GM18498 (cell line): ENCODE data around the gene ABCG5.
A peak's percentile ranks its signal among the peaks of the same experiment; 100 is the strongest.

ENCODE experiments used
- ATAC-seq: cut with Tn5 transposase; IDR thresholded peaks from one replicate; pipeline ENCODE4 v1.9.1; 2021; ENCODE audit warnings: mild to moderate bottlenecking, moderate library complexity; ENCODE audit not compliant: unreplicated experiment

Gene ABCG5

GRCh38 chr2:43838560-43839267, at the start of gene ABCG5, which contains the start of gene ABCG8:
TSS of gene ABCG5 (minus strand) at chr2:43838839. CDS start at chr2:43838679, 160 bp downstream.
TSS of gene ABCG8 (plus strand) at chr2:43838971. CDS start at chr2:43839054, 83 bp downstream.
- no peak for ATAC-seq

DNA sequence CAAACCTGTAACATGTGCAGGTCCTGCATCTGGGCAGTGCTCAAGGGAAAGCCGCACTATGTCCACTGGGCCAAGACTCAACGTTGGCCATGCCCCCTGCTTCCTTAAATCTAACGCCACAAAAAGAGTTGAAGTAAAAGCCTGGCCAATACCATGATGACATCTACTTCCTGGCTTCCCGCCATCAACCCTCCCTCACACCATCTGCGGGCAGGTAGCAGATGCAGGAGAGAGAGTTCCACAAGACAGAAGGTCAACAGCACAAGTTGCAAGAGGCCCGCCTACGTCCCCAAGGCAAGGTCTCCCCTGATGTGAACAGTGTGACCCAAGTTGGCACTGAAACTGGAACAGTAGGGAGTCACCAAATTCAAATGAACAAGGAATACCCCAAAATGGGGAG, 48.5 kb upstream of the ABCG5 start:
- no peak for ATAC-seq

DNA sequence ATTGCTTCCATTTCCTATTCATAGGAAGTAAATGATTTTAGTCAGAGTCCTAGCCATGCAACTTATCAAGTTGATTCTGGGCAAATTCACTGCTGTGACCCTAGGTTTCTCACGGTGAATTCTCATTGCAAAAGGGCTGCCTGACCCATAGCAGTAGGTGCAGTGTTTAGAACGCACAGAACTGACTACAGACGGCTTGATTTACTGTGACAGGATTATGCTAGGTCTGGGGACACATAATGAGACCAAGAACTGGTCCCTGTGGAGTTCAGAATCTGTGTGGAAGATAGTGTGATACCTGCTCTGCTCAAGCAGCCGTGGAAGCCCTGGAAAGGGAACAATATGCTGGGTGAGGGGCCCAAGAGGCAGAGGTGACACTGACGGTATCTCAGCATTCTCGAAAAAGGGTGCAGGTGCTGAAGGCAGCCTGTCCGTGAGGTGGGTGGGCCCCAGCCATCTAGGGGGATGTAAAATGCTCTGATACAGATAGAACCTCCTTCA, 46.5 kb upstream of the ABCG5 start:
- ATAC-seq, result no peak

DNA sequence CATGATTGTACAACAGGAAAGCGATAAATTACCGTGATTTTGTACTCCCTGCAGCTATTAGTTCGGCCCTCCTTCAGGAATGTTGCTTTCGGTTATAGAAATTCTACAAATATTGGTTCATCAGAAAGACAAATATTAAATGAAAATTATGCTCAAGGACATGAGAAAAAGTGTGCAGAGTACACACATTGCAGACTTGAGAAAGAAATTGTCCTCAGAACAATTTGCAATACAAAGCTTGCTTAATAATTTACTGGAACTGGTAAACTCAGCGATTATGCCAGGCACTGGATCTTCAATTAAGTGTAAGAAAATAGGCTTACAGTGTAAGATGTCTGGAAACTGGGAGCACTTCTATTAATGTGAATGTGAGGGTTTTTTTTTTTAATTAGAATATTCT, 46.0 kb upstream of the ABCG5 start:
- ATAC-seq, result no peak

GRCh38 chr2:43882312-43882711, 43.7 kb upstream of the ABCG5 start:
- no peak for ATAC-seq

DNA sequence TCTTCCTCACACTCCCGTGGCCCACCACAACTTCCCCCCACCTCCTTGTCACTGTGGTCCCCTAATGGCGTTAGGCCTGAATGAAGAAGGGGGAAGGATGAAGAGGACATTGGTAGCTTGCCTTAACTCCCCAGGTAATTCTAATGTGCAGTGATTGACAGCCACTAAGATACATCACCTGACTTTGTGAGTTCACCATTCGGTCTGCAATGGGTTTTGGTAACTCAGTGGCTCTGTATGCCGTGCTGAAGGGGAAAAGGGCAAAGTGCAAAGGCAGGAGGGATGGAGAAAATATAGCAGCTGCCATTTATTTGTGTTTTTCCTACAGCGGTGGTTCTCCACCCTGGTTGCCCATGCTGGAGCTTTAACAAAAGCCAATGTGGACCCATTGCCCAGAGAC, 42.3 kb upstream of the ABCG5 start:
- ATAC-seq, result no peak

GRCh38 chr2:43880471-43880870, 41.8 kb upstream of the ABCG5 start:
- no peak for ATAC-seq

- no peak for ATAC-seq
These were observed 40.6 kb upstream of the ABCG5 start for GRCh38 chr2:43879261-43879660.

DNA sequence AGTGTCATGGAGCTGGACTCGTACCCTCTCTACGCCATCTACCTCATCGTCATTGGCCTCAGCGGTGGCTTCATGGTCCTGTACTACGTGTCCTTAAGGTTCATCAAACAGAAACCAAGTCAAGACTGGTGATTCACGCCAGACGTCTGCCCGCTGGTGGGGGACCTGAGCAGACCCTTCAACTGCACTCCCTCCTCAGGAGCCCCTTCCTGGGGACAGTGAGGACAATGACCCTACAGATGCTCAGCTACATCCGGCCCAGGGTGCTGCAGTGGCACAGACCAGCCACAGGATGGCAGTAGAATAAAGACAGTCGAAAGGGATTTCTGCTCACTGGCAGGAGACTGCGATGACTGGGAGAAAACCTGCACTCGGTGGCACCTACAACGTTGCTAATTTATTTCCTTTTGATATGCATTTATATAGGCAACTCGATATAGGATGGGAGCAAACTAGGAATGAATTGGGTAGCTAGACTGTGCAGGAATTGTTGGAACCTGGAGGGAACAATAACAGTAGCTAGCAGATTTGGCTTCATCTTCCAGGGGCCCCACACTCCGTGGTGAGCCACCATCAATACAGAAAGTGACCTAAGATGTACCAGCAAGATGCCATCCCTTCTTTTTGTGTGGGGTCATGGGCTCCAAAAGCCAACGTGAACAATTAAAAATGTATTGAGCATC, 39.3 kb upstream of the ABCG5 start:
- peak; percentile 85 for ATAC-seq

DNA sequence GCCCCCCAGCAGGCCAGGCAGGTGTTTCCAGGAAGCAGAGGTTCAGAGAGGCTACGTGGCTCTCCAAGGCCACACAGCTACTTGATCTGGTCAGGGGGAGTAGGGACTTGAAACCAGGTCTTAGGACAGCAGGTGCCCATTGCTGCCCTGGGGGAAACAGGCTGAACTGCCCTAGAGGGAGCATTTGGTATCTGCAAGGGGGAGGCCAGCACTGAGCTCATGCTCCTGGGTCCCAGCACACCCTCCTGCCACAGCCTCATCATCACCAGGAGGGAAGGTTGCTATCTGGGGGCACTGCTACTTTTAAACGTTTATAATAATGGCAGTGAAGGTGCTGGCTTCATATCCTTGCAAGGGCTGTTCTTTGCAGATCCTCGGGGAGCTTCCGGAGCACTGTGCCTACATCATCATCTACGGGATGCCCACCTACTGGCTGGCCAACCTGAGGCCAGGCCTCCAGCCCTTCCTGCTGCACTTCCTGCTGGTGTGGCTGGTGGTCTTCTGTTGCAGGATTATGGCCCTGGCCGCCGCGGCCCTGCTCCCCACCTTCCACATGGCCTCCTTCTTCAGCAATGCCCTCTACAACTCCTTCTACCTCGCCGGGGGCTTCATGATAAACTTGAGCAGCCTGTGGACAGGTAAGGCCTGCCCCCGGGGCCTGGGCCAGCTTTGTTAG, 36.3 kb upstream of the ABCG5 start:
- no peak for ATAC-seq

DNA sequence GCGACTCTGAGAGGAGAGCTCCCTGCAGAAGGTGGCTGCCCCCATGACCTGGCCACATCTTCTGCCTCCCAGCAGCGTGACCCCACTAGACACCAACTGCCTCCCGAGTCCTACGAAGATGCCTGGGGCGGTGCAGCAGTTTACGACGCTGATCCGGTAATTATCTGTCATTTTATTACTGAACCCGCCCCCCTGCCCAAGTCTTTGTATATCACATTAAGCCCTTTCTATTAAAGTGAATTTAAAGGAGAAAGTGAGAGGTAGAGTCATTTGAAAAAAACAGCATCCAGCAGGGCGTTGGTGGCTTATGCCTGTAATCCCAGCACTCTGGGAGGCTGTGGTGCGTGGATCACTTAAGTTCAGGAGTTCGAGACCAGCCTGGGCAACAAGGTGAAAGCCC, 33.5 kb upstream of the ABCG5 start:
- ATAC-seq, result no peak

GRCh38 chr2:43855292-43855691, 16.7 kb upstream of the ABCG5 start:
- ATAC-seq, result no peak

DNA sequence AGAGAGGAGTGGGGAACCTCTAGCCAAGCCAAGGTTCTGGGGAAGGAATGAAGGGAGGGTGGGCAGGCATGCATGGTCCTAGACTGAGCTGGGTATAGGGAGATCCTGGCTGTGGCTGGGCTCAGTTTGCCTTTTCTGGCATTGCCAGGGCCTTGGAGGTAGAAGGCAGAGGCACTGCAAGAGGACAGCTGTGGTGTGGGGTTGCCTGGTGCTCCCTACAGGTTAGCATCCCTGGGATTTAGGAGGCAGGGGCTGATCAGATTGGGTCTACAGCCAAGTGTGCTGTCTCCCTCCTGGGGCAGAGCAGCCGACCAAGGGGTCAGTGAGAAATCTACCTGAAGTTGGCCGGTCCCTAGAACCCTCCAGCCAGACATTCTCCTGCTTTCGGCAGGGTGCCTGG, 16.0 kb upstream of the ABCG5 start:
- ATAC-seq, result no peak

DNA sequence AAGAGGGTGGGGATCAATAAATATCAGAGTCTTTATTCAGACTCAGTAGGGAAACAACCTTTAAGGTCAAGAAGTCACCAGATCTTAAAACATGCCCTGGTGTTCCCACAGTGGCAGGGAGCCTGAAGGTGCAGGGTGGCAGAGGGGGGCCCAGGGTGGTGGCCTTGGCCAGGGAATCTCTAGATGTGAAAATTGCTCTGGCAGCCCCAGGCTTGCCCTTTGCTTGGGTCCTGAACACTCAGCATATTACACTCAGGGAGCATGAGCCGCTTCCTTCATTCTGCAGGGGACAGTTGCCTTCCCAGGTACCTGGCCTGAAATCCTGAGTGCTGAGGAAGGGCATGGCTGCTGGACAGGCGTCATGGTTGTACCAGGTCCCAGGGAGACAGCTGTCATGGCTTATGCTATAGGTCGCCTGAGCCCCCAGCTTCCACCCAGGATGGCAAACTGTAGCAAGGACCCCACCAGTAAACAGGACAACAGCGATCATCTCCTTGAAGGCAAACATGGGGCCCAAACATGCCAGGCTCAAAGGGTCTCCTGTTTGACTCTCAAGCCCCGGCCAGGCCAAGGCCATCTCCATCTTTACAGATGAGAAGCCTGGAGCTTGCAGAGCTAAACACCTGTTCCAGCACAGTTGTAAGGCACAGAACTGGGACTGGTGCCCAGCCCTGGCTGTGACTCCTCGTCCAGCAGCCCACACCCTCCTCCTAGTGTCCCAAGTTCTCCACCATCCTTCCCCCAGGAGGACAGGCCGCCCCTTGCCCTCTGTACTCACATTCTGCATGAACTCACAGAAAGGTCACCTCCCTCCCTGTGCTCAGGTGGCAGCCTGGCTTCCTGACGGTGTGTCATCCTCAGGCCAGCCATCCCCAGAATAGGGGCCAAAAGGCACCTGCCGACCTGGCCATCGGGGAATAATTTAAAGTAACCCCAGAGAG, 14.8 kb upstream of the ABCG5 start:
- ATAC-seq, result no peak

GRCh38 chr2:43852196-43852730, 13.6 kb upstream of the ABCG5 start:
- ATAC-seq, result no peak

GRCh38 chr2:43851011-43851980, 12.7 kb upstream of the ABCG5 start:
- ATAC-seq, result no peak

DNA sequence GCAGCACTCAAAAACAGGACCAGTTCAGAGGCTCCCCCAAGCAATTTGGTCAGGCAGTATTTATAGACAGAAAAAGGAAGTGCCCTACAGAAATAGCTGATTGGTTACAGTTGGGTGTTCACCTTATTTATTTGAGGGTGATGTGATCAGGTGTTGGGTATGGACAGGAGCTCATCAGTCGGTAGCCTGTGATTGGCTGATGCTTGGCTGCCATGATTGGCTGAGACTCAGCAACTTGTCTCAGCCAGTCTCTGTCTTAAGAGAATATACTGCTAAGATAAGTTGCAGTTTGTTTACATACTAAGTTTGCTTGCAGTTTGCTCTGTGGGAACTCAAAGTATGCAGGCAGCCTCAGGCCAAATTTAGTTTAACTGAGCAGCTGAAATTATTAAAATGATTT, 9.6 kb upstream of the ABCG5 start:
- no peak for ATAC-seq

DNA sequence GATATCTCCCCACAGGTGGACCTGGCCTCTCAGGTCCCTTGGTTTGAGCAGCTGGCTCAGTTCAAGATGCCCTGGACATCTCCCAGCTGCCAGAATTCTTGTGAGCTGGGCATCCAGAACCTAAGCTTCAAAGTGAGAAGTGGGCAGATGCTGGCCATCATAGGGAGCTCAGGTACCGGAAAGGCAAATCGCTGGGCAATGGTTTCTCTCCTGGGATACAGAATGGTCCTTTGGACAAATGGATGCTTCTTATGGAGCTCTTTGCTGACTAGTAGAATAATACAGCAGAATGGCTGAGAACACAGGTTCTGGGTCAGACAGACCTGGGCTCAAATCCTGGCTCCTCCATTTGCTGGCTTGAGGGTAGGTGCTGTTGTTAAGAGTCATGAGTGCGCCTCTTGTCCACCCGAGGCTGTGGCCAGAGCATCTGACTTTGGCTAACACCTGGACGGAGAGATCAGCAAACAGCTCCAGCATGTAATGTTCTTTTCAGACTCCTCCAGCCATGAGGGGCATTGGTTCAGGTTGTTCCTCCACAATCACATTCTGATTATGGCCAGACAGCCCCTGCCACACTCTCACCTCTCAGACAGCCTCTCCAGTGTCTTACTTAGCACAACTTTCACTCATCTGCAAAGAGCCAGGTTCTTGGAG, 7.6 kb upstream of the ABCG5 start:
- no peak for ATAC-seq

GRCh38 chr2:43845181-43845580, 6.5 kb upstream of the ABCG5 start:
- no peak for ATAC-seq
